IMR-90 (cell line): ENCODE measurements around the gene HSPB6. TPM values are rescaled to one million over a fixed set of nuclear protein-coding genes. Genes with fewer than 3 reads are reported as not detected.

Source experiments
- ATAC-seq: fragments of 200-7000 bp; cut with Tn5 transposase; 2 replicates; pipeline ENCODE4 v1.9.1; 2020; ENCODE audit warnings: low read depth, mild to moderate bottlenecking, moderate library complexity
- BruUV-seq: library from RNA; stranded (reverse); fragments of 400-500 nt; replicated peaks from 2 replicates; lab custom pipeline; 2021; lab: Mats Ljungman, UMichigan
- CTCF ChIA-PET: fragments of 300-600 bp; formaldehyde crosslinking; extraction: SDS; loops from one replicate; lab custom pipeline; 2021; ENCODE audit warnings: antibody characterized with exemption; lab: Yijun Ruan, JAX
- POLR2A ChIA-PET: fragments of 300-600 bp; sonication (Branson Sonifier 250); formaldehyde crosslinking; loops from one replicate; lab custom pipeline; 2022; ENCODE audit warnings: antibody characterized with exemption; ENCODE audit not compliant: unreplicated experiment; lab: Charles Lee
- DNase-seq: peaks from one replicate; pipeline ENCODE4 v3.0.0; 2013
- H2AFZ ChIP-seq: replicated peaks from 2 replicates; pipeline ENCODE3; 2013; ENCODE audit warnings: low read length, mild to moderate bottlenecking; ENCODE audit not compliant: poor library complexity
- H2AK5ac ChIP-seq: 2 replicates; pipeline ENCODE4 v1.6.1; 2013; ENCODE audit warnings: low read depth, low read length, inconsistent platforms
- H2AK9ac ChIP-seq: replicated peaks from 2 replicates; pipeline ENCODE3; 2013; ENCODE audit warnings: mild to moderate bottlenecking, low read depth, low read length, moderate library complexity; ENCODE audit not compliant: poor library complexity
- H2BK120ac ChIP-seq: 2 replicates; pipeline ENCODE4 v1.6.1; 2013; ENCODE audit warnings: low read depth, low read length, inconsistent platforms
- H2BK15ac ChIP-seq: 3 replicates; pipeline ENCODE4 v1.6.1; 2013; ENCODE audit warnings: low read depth, low read length, inconsistent platforms
- H2BK20ac ChIP-seq: 2 replicates; pipeline ENCODE4 v1.6.1; 2013; ENCODE audit warnings: low read depth, mild to moderate bottlenecking, inconsistent platforms, low read length, moderate library complexity
- H2BK5ac ChIP-seq: 2 replicates; pipeline ENCODE4 v1.6.1; 2013; ENCODE audit warnings: mild to moderate bottlenecking, low read depth, low read length, inconsistent platforms; ENCODE audit not compliant: poor library complexity, severe bottlenecking
- H3K14ac ChIP-seq: replicated peaks from 2 replicates; pipeline ENCODE4 v1.6.1; 2013; ENCODE audit warnings: low read depth, low read length, inconsistent platforms
- H3K18ac ChIP-seq: 2 replicates; pipeline ENCODE4 v1.6.1; 2013; ENCODE audit warnings: low read depth, low read length, control low read depth
- H3K23ac ChIP-seq: 2 replicates; pipeline ENCODE4 v1.6.1; 2013; ENCODE audit warnings: low read depth, low read length, inconsistent platforms
- H3K27ac ChIP-seq: 2 replicates; pipeline ENCODE4 v1.5.1; 2013; ENCODE audit warnings: mild to moderate bottlenecking, control low read depth, low read length; ENCODE audit not compliant: insufficient read depth
- H3K27me3 ChIP-seq: 2 replicates; pipeline ENCODE4 v1.6.1; 2013; ENCODE audit warnings: low read length; ENCODE audit not compliant: control insufficient read depth, insufficient read depth
- H3K36me3 ChIP-seq: 2 replicates; pipeline ENCODE4 v1.6.1; 2013; ENCODE audit warnings: low read length, mixed read lengths; ENCODE audit not compliant: control insufficient read depth, insufficient read depth
- H3K4ac ChIP-seq: 2 replicates; pipeline ENCODE4 v1.6.1; 2013; ENCODE audit warnings: low read depth, low read length, inconsistent platforms
- H3K4me1 ChIP-seq: 2 replicates; pipeline ENCODE4 v1.6.1; 2013; ENCODE audit warnings: low read length, mixed read lengths; ENCODE audit not compliant: control insufficient read depth, insufficient read depth
- H3K4me2 ChIP-seq: 2 replicates; pipeline ENCODE4 v1.6.1; 2013; ENCODE audit warnings: low read depth, mild to moderate bottlenecking, control low read depth, low read length, moderate library complexity
- H3K4me3 ChIP-seq: 2 replicates; pipeline ENCODE4 v1.5.1; 2013; ENCODE audit warnings: low read depth, mild to moderate bottlenecking, control low read depth, low read length, moderate library complexity; ENCODE audit not compliant: insufficient read depth
- H3K56ac ChIP-seq: 2 replicates; pipeline ENCODE4 v1.6.1; 2013; ENCODE audit warnings: low read length, inconsistent platforms; ENCODE audit not compliant: insufficient read depth; ENCODE audit errors: extremely low read depth
- H3K79me1 ChIP-seq, 2 experiments: 2 replicates each; pipeline ENCODE4 v1.6.1; 2013; ENCODE audit warnings: low read length in 2 of 2, inconsistent platforms in 1 of 2, low read depth in 1 of 2
- H3K9ac ChIP-seq: 2 replicates; pipeline ENCODE4 v1.6.1; 2013; ENCODE audit warnings: low read depth, low read length, control low read depth
- H3K9me1 ChIP-seq: 2 replicates; pipeline ENCODE4 v1.6.1; 2013; ENCODE audit warnings: low read length, inconsistent platforms; ENCODE audit not compliant: insufficient read depth
- H3K9me3 ChIP-seq: 2 replicates; pipeline ENCODE4 v1.6.1; 2013; ENCODE audit warnings: low read length; ENCODE audit not compliant: control insufficient read depth, insufficient read depth
- H4K20me1 ChIP-seq: 2 replicates; pipeline ENCODE4 v1.6.1; 2013; ENCODE audit warnings: low read length, inconsistent platforms; ENCODE audit not compliant: insufficient read depth
- H4K5ac ChIP-seq: 2 replicates; pipeline ENCODE4 v1.6.1; 2013; ENCODE audit warnings: mild to moderate bottlenecking, low read depth, low read length, control low read depth
- H4K8ac ChIP-seq, 2 experiments: 2 replicates each; pipeline ENCODE4 v1.6.1; 2013; ENCODE audit warnings: low read depth in 2 of 2, low read length in 2 of 2, control low read depth in 1 of 2, inconsistent platforms in 1 of 2
- H4K91ac ChIP-seq: 2 replicates; pipeline ENCODE4 v1.6.1; 2013; ENCODE audit warnings: low read depth, low read length, inconsistent platforms; ENCODE audit not compliant: insufficient read depth
- MXI1 ChIP-seq: IDR thresholded peaks from 2 replicates; pipeline ENCODE4 v1.6.1; 2012; ENCODE audit warnings: low read depth, mild to moderate bottlenecking, low read length, moderate library complexity, borderline replicate concordance
- NFE2L2 ChIP-seq: fragments of 150-350 bp; IDR thresholded peaks from 2 replicates; pipeline ENCODE4 v1.6.1; 2016; ENCODE audit warnings: low read depth, mild to moderate bottlenecking, low read length
- USF2 ChIP-seq: fragments of 150-350 bp; IDR thresholded peaks from 2 replicates; pipeline ENCODE4 v1.6.1; 2017; ENCODE audit warnings: mild to moderate bottlenecking, antibody characterized with exemption, low read length, low read depth
- WGBS, 2 experiments: methylation state at CpG; one replicate each; pipeline versions ENCODE4 v1.1.5 to v1.1.7; 2013; ENCODE audit warnings: missing lambda C conversion rate in 2 of 2; ENCODE audit not compliant: insufficient read length in 1 of 2; ENCODE audit errors: extremely low coverage in 2 of 2; 5-methylcytosine and 5-hydroxymethylcytosine counted together
- dilution Hi-C: fragments of 300-500 bp; cut with HindIII; formaldehyde crosslinking; loops from one replicate; pipeline ENCODE4 v1.14.3; 2018; ENCODE audit warnings: low sequenced_read_pairs; ENCODE audit not compliant: unreplicated experiment
- in situ Hi-C: fragments of 300-500 bp; cut with MboI; formaldehyde crosslinking; loops from 3 replicates; pipeline ENCODE4 v1.14.3; 2019; ENCODE audit warnings: low sequenced_read_pairs, inconsistent platforms, mixed read lengths
- intact Hi-C: fragments of 100-400 bp; cut with micrococcal nuclease; formaldehyde crosslinking; loops from 2 replicates; pipeline ENCODE4 v1.10.0; 2022
- polyA plus RNA-seq, 3 experiments: library from polyadenylated mRNA; depleted of rRNA; stranded (reverse); fragments of >200 nt; gene quantifications; 2 replicates each; pipeline ENCODE4 v1.2.3, GENCODE V29; 2012; ENCODE audit warnings: low replicate concordance in 1 of 3
- total RNA-seq: library from RNA; depleted of rRNA; stranded (reverse); fragments of >200 nt; gene quantifications from 2 replicates; pipeline ENCODE4 v1.2.3, GENCODE V29; 2012
- TF ChIP-seq, protein P1 (sequence below): fragments of 150-350 bp; IDR thresholded peaks from 2 replicates; pipeline ENCODE4 v1.6.1; 2016; ENCODE audit warnings: low read depth, mild to moderate bottlenecking, low read length, moderate library complexity, borderline replicate concordance

The HSPB6 gene
- total and polyA plus RNA-seq, 2 of the 4 experiments (the other 2 are of a cell fraction) = 5.7 to 206 TPM

GRCh38 chr19:35759697-35760096 lies 2.9 kb upstream of the HSPB6 start:
- no peak for ATAC-seq
- Histone ChIP-seq H3K14ac (no peak overlapping the region), H3K4ac (no peak overlapping the region), H3K9ac (no peak overlapping the region), H4K20me1 (peaks cover 6% of the 10 kb centered on the region; the same call in 1 of the 2 replicates), H3K4me3 (no peak overlapping the region), H3K9me3 (no peaks in the 10 kb centered on the region), H3K4me1 (peaks cover 13% of the 10 kb centered on the region), H2AK9ac (peak overlapping the region; percentile 63), H2BK120ac (no peak overlapping the region), H2AFZ (no peak overlapping the region), H3K27ac (no peak overlapping the region), H2BK15ac (no peak overlapping the region), H3K9me1 (peaks cover 20% of the 10 kb centered on the region; the same call in 1 of the 2 replicates), H4K91ac (no peak overlapping the region), H2BK5ac (no peak overlapping the region), H3K56ac (no peak overlapping the region), H4K5ac (no peak overlapping the region), H4K8ac (no peak overlapping the region), H3K36me3 (peaks cover 17% of the 10 kb centered on the region), H2AK5ac (no peak overlapping the region), H3K23ac (no peak overlapping the region), H3K18ac (no peak overlapping the region), H3K27me3 (no peaks in the 10 kb centered on the region), H2BK20ac (no peak overlapping the region), H3K4me2 (no peak overlapping the region), H3K79me1 (peaks cover 34 to 47% of the 10 kb centered on the region in 2 experiments)
- no peak for DNase-seq
- no CpG with 5 or more reads among the region's 2 CpGs for WGBS, 2 experiments
- BruUV-seq = no TSS peak
- dilution Hi-C loops (no loop called here), in situ Hi-C loops (no loop called here), intact Hi-C loops (loop anchor here (2.0 to 5.0 kb wide), 2 partner anchors 15 to 173 kb away; partner anchors contain the start of gene ARHGAP33)
- TF ChIP-seq USF2 (no peak), MXI1 (no peak), NFE2L2 (no peak)
- TF ChIP-seq, protein P1, sequence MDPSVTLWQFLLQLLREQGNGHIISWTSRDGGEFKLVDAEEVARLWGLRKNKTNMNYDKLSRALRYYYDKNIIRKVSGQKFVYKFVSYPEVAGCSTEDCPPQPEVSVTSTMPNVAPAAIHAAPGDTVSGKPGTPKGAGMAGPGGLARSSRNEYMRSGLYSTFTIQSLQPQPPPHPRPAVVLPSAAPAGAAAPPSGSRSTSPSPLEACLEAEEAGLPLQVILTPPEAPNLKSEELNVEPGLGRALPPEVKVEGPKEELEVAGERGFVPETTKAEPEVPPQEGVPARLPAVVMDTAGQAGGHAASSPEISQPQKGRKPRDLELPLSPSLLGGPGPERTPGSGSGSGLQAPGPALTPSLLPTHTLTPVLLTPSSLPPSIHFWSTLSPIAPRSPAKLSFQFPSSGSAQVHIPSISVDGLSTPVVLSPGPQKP = no peak
- ChIA-PET CTCF (no interaction called here), POLR2A (no interaction called here)
